SK-N-SH treated with all-trans-retinoic acid at 6 μM for 48 hours (cell line): ENCODE measurements around the gene VOPP1.

ENCODE experiments used
- ESRRG ChIP-seq: fragments of 250-450 bp; sonication (Bioruptor Pico); IDR thresholded peaks from 2 replicates; pipeline ENCODE4 v1.6.1; 2021; ENCODE audit warnings: mild to moderate bottlenecking
- PPARA ChIP-seq: fragments of 250-450 bp; sonication (Bioruptor Pico); IDR thresholded peaks from 2 replicates; pipeline ENCODE4 v1.5.0; 2020; ENCODE audit warnings: mild to moderate bottlenecking, borderline replicate concordance
- RARB ChIP-seq: fragments of 250-450 bp; sonication (Bioruptor Pico); IDR thresholded peaks from 2 replicates; pipeline ENCODE4 v1.8.0; 2021; ENCODE audit warnings: mild to moderate bottlenecking, moderate library complexity

GRCh38 chr7:55429835-55430499, 142.3 kb downstream of the VOPP1 start:
- TF ChIP-seq PPARA (CRISPR knock-in tag) (no peak), ESRRG (CRISPR knock-in tag) (no peak), RARB (CRISPR knock-in tag) (no peak)
